Measurements from ENCODE around the gene TLCD3B. TPM values are rescaled to one million over a fixed set of nuclear protein-coding genes. Genes with fewer than 3 reads are reported as not detected.
A peak's percentile ranks its signal among the peaks of the same experiment; 100 is the strongest.

Gene TLCD3B
- total RNA-seq, 1 experiment from 2014 or later = 0.47 TPM

DNA sequence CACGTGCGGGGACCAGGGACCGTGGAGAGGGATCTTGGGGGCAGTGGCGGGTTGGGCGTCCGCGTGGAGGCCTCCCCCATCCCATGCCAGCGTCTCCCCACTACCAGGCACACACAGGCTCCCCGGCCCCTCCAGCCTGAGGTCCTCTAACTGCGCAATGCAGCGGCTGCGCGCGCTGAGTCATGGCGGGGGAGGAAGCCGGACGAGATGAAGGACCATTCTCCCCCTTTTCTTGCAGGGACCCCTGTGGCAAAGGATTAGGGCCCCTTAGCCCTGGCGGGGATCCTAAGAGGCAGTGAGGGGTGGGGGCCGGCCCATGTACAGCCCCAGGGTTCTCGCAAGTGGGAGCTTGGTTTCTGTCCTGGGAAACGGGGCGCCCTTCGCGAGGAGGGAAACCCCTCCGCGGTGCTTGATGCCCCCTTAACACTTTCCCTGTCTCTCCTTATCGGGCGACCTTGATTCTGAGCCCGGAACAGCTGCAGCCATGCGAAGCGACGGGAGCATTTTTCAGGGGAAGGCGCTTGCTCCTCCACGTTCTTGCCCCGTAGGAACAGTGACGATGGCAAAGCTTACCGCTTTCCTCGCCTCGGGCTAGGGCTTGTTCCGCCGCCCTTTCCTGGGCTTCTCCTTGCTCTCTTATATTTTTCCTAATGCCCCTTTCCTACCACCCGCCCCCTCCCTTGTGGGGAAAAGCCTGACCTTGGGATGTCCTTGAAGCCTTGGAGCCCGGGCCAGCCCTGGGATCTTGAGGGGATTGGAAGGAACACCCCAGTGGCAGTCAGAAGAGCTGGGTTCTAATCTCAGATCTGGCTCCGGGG lies 35.1 kb upstream of the TLCD3B start:
- TF ChIP-seq, protein P1, sequence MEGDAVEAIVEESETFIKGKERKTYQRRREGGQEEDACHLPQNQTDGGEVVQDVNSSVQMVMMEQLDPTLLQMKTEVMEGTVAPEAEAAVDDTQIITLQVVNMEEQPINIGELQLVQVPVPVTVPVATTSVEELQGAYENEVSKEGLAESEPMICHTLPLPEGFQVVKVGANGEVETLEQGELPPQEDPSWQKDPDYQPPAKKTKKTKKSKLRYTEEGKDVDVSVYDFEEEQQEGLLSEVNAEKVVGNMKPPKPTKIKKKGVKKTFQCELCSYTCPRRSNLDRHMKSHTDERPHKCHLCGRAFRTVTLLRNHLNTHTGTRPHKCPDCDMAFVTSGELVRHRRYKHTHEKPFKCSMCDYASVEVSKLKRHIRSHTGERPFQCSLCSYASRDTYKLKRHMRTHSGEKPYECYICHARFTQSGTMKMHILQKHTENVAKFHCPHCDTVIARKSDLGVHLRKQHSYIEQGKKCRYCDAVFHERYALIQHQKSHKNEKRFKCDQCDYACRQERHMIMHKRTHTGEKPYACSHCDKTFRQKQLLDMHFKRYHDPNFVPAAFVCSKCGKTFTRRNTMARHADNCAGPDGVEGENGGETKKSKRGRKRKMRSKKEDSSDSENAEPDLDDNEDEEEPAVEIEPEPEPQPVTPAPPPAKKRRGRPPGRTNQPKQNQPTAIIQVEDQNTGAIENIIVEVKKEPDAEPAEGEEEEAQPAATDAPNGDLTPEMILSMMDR (conservative IDR thresholded peaks at IDR 0.05; ENCODE audit: low read depth, low read length) = no peak
- TF ChIP-seq EZH2phosphoT487 (IDR thresholded peaks at IDR 0.05; ENCODE audit: borderline replicate concordance, low read length) (no peak), EZH2 (IDR thresholded peaks at IDR 0.05; ENCODE audit: low read length, unreplicated experiment) (no peak)
- no peaks in the 10 kb centered on the region for H3K9me3 ChIP-seq (ENCODE audit: low read length)
- TSS peak; percentile 54 for BruUV-seq (replicated peaks)
- ChIA-PET POLR2A (ENCODE audit: unreplicated experiment) (interaction anchor here (0.6 to 0.8 kb wide), 2 partner anchors 93 to 568 kb away, joined by 3 to 5 read pairs; no protein-coding TSS in a partner anchor), CTCF (no interaction called here)
- H3K9ac ChIP-seq (ENCODE audit: low read length) = peak overlapping the region; percentile 90
- ATAC-seq (no peak), DNase-seq (no peak)
- peak overlapping the region; percentile 99 for H3K4me3 ChIP-seq (ENCODE audit: low read length)
- no peak overlapping the region for H2AFZ ChIP-seq (ENCODE audit: low read length)
- peaks cover 30% of the 10 kb centered on the region for H3K4me1 ChIP-seq (ENCODE audit: insufficient read depth, low read length)
- H3F3A ChIP-seq (ENCODE audit: low read length, unreplicated experiment) = no peaks in the 10 kb centered on the region
- H3K79me2 ChIP-seq (ENCODE audit: low read length) = peaks cover 69% of the 10 kb centered on the region
- peak overlapping the region; percentile 78 for H3K27ac ChIP-seq (ENCODE audit: low read length)
- intact Hi-C loops (cut with micrococcal nuclease) = no loop called here
- H3K4me2 ChIP-seq (ENCODE audit: low read length) = peak overlapping the region; percentile 99
- H3K27me3 ChIP-seq (ENCODE audit: low read length) = no peaks in the 10 kb centered on the region
- H3K9me2 ChIP-seq (replicated peaks; ENCODE audit: low read length) = no peaks in the 10 kb centered on the region
- peaks cover 48% of the 10 kb centered on the region for H3K36me3 ChIP-seq (ENCODE audit: low read depth, low read length)
- H4K20me1 ChIP-seq (ENCODE audit: low read length) = peaks cover 45% of the 10 kb centered on the region

DNA sequence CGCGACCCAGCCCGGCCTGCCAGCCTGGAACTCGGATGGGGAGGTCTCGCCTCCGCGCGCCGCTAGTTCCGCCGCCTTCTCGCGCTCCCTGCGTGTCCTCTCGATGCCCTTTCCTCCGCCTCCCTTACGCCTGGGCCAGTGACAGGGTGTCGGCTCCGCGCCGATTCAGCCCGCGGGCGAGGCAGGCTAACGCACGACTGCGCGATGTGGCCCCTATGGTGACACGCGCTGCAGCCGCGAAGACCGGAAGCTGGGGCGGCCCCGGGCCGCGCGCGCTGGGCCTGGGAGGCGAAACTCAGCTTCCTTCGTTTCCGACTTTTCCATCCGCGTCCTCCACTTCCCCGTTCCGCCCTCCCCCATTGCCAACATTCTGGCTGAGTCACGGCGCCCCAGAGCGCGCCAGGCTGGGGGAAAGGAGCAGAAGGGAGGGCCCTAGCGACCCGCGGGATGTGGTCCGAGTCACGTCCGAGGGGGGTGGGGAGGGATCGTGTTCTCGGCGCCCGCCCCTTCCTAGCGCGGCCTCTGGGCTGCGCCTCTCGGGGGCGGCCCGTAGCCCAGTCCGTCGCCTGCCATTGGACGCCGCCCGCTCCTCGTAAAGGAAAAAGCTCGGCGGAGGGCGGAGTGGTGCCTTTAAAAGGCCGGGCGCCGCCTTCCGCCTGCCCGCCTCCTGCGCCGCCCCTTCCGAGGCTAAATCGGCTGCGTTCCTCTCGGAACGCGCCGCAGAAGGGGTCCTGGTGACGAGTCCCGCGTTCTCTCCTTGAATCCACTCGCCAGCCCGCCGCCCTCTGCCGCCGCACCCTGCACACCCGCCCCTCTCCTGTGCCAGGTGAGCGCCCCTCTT lies 34.3 kb upstream of the TLCD3B start, which contains the start of gene ALDOA:
TSS of gene ALDOA (plus strand) at position 659 of the 841 bp plus-strand sequence. CDS start 1,138 bp downstream, outside the sequence.
- H3F3A ChIP-seq (ENCODE audit: low read length, unreplicated experiment) = no peaks in the 10 kb centered on the region
- POLR2A ChIA-PET (ENCODE audit: unreplicated experiment) = interaction anchor here (0.6 to 0.8 kb wide), 3 partner anchors 92 to 569 kb away, joined by 3 to 5 read pairs (median 3); no protein-coding TSS in a partner anchor
- H3K9me2 ChIP-seq (replicated peaks; ENCODE audit: low read length) = no peaks in the 10 kb centered on the region
- peak; percentile 82 for ATAC-seq
- CTCF ChIA-PET = interaction anchor here (0.8 kb wide), 1 partner anchor 365 kb away, joined by 3 read pairs; the partner anchor contains the start of gene DCTPP1
- H3K27me3 ChIP-seq (ENCODE audit: low read length) = no peaks in the 10 kb centered on the region
- H3K27ac ChIP-seq (ENCODE audit: low read length) = peak within 1 kb of the TSS; percentile 97
- H2AFZ ChIP-seq (ENCODE audit: low read length) = peak within 1 kb of the TSS; percentile 82
- H4K20me1 ChIP-seq (ENCODE audit: low read length) = peaks cover 42% of the 10 kb centered on the region
- no TSS peak for BruUV-seq (replicated peaks)
- intact Hi-C loops (cut with micrococcal nuclease) = no loop called here
- H3K4me1 ChIP-seq (ENCODE audit: insufficient read depth, low read length) = peaks cover 36% of the 10 kb centered on the region
- peak within 1 kb of the TSS; percentile 99 for H3K4me2 ChIP-seq (ENCODE audit: low read length)
- H3K79me2 ChIP-seq (ENCODE audit: low read length) = peaks cover 66% of the 10 kb centered on the region
- peaks cover 40% of the 10 kb centered on the region for H3K36me3 ChIP-seq (ENCODE audit: low read depth, low read length)
- TF ChIP-seq EZH2phosphoT487 (IDR thresholded peaks at IDR 0.05; ENCODE audit: borderline replicate concordance, low read length) = peak; percentile 97
- TF ChIP-seq EZH2 (IDR thresholded peaks at IDR 0.05; ENCODE audit: low read length, unreplicated experiment) = no peak
- no peaks in the 10 kb centered on the region for H3K9me3 ChIP-seq (ENCODE audit: low read length)
- H3K4me3 ChIP-seq (ENCODE audit: low read length) = peak within 1 kb of the TSS; percentile 99
- peak; percentile 95 for DNase-seq
- H3K9ac ChIP-seq (ENCODE audit: low read length) = peak within 1 kb of the TSS; percentile 90

DNA sequence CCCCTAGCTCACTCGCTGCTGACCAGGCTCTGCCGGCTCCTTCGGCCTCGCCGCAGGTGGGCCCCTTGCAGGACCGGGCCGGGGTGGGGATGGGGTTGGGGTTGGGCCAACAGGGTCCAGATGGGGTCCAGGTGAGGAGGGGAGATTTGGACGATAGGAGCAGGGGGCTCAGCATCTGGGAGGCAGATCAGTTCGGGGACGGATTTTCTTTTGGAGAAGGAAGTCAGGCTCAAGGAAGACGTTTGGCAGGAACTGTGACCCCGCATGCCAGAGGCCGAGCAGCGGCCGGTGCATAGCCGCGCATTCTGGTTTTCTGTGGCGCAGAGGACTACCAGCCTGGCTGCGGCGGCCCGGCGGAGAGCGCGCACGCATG lies 33.6 kb upstream of the TLCD3B start:
- H3K9ac ChIP-seq (ENCODE audit: low read length) = peak overlapping the region; percentile 90
- no peaks in the 10 kb centered on the region for H3F3A ChIP-seq (ENCODE audit: low read length, unreplicated experiment)
- H3K4me3 ChIP-seq (ENCODE audit: low read length) = peak overlapping the region; percentile 99
- H2AFZ ChIP-seq (ENCODE audit: low read length) = peak overlapping the region; percentile 82; the same call in 1 of the 2 replicates
- ATAC-seq (no peak), DNase-seq (no peak)
- BruUV-seq (replicated peaks) = TSS peak; percentile 72
- ChIA-PET CTCF (interaction anchor here (0.8 kb wide), 1 partner anchor 365 kb away, joined by 3 read pairs; the partner anchor contains the start of gene DCTPP1), POLR2A (ENCODE audit: unreplicated experiment) (interaction anchor here (0.6 kb wide), 1 partner anchor 567 kb away, joined by 3 read pairs; no protein-coding TSS in a partner anchor)
- peaks cover 60% of the 10 kb centered on the region for H3K79me2 ChIP-seq (ENCODE audit: low read length)
- H3K27ac ChIP-seq (ENCODE audit: low read length) = peak overlapping the region; percentile 97
- peaks cover 34% of the 10 kb centered on the region for H3K4me1 ChIP-seq (ENCODE audit: insufficient read depth, low read length)
- H3K27me3 ChIP-seq (ENCODE audit: low read length) = no peaks in the 10 kb centered on the region
- H3K9me2 ChIP-seq (replicated peaks; ENCODE audit: low read length) = no peaks in the 10 kb centered on the region
- TF ChIP-seq EZH2phosphoT487 (IDR thresholded peaks at IDR 0.05; ENCODE audit: borderline replicate concordance, low read length) = no peak
- TF ChIP-seq, protein P1 (conservative IDR thresholded peaks at IDR 0.05; ENCODE audit: low read depth, low read length) = no peak
- TF ChIP-seq EZH2 (IDR thresholded peaks at IDR 0.05; ENCODE audit: low read length, unreplicated experiment) = no peak
- H3K9me3 ChIP-seq (ENCODE audit: low read length) = no peaks in the 10 kb centered on the region
- intact Hi-C loops (cut with micrococcal nuclease) = no loop called here
- peaks cover 34% of the 10 kb centered on the region for H3K36me3 ChIP-seq (ENCODE audit: low read depth, low read length)
- peak overlapping the region; percentile 88 for H3K4me2 ChIP-seq (ENCODE audit: low read length)
- H4K20me1 ChIP-seq (ENCODE audit: low read length) = peaks cover 36% of the 10 kb centered on the region

All from PC-3 (cell line).